ENCODE data around the gene RADIL. TPM values are rescaled to one million over a fixed set of nuclear protein-coding genes. Genes with fewer than 3 reads are reported as not detected.

The RADIL gene
- total and polyA plus RNA-seq, 2 of the 13 experiments (the other 11 are each of a cell fraction or from before 2014, with no cell fraction given): 0.05 to 0.09 TPM

DNA sequence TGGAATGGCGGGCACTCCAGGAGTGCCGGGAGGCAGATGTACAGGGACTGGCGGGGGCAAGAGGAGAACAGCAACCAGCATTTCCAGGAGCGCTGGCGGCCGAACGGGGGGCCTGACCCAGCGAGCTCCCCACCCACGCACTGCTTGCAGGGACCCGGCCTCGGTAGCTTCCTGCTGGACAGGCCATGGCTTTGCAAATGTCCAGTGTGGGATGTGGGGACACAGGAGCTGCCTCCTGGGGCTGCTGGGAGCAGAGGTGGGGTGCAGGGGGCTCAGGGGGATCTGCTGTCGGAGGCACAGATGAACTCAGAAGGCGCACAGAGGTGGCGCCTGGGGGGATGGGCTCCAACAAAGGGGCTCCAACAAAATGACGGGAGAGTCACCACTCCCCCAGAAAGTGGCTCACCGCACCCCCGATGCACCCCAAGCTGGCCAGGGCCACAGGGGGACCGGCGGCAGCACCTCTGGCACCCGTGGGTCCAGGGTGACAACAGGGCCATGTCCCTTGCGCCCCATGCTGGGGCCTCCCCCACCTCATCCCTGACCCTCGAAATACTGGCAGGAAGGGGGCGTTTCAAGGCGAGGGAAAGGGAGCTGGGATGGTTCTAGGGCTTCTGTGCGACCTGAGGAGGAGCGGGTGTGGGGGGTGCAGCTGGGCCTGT, 67.0 kb downstream of the RADIL start:
- intact Hi-C loops (cut with micrococcal nuclease; ENCODE audit: unreplicated experiment): no loop called here
- ChIA-PET CTCF (ENCODE audit: low intra/inter-chr PET ratio, low total read pairs) (no interaction called here), POLR2A (no interaction called here)
- 62% methylated on average over 8 of the region's 26 CpGs for WGBS (ENCODE audit: low lambda C conversion rate)
- Histone ChIP-seq H3K4me2 (ENCODE audit: low read depth, low read length) (no peak overlapping the region), H3K79me2 (ENCODE audit: insufficient read depth, low read length) (no peaks in the 10 kb centered on the region), H3K4me1 (ENCODE audit: insufficient read depth, low read length) (peaks cover 7% of the 10 kb centered on the region; the same call in 1 of the 2 replicates), H3K9me3 (ENCODE audit: low read length) (no peaks in the 10 kb centered on the region), H3K9ac (ENCODE audit: insufficient read depth, low read depth, low read length) (no peak overlapping the region), H4K20me1 (ENCODE audit: insufficient read depth, low read length) (no peaks in the 10 kb centered on the region), H3K27me3 (ENCODE audit: control insufficient read depth in 1 of 2, insufficient read depth in 2 of 2, low read length in 2 of 2) (peaks cover 11 to 68% of the 10 kb centered on the region in 2 experiments), H2AFZ (ENCODE audit: low read length) (no peak overlapping the region), H3K27ac (ENCODE audit: extremely low read length, insufficient read depth, low read length) (no peak overlapping the region), H3K36me3 (replicated peaks in 1 of 2; ENCODE audit: control insufficient read depth in 1 of 2, insufficient read depth in 2 of 2, low read length in 2 of 2) (no peaks in the 10 kb centered on the region), H3K4me3 (replicated peaks in 1 of 3; ENCODE audit: insufficient read depth in 1 of 3, low read depth in 2 of 3, low read length in 3 of 3) (no peak overlapping the region)
- FAIRE-seq (no peak), DNase-seq (ENCODE audit: low spot score) (no peak), ATAC-seq (no peak)
- no peak for TF ChIP-seq ZNF12 (CRISPR knock-in tag; IDR thresholded peaks at IDR 0.05)
- TF ChIP-seq AGO1 (IDR thresholded peaks at IDR 0.05; ENCODE audit: low read depth, low read length, poor library complexity, severe bottlenecking): no peak
- no peak for TF ChIP-seq RCOR2 (CRISPR knock-in tag; IDR thresholded peaks at IDR 0.05)
- TF ChIP-seq, protein P1, sequence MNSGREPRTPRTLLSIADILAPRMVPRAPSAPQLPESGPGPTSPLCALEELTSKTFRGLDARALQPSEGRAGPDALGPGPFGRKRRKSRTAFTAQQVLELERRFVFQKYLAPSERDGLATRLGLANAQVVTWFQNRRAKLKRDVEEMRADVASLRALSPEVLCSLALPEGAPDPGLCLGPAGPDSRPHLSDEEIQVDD (CRISPR knock-in tag; IDR thresholded peaks at IDR 0.05; ENCODE audit: borderline replicate concordance): no peak
- no peak for TF ChIP-seq SRY (CRISPR knock-in tag; IDR thresholded peaks at IDR 0.05)
- TF ChIP-seq, protein P2, sequence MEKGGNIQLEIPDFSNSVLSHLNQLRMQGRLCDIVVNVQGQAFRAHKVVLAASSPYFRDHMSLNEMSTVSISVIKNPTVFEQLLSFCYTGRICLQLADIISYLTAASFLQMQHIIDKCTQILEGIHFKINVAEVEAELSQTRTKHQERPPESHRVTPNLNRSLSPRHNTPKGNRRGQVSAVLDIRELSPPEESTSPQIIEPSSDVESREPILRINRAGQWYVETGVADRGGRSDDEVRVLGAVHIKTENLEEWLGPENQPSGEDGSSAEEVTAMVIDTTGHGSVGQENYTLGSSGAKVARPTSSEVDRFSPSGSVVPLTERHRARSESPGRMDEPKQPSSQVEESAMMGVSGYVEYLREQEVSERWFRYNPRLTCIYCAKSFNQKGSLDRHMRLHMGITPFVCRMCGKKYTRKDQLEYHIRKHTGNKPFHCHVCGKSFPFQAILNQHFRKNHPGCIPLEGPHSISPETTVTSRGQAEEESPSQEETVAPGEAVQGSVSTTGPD (CRISPR knock-in tag; IDR thresholded peaks at IDR 0.05): no peak
- TF ChIP-seq, protein P3, sequence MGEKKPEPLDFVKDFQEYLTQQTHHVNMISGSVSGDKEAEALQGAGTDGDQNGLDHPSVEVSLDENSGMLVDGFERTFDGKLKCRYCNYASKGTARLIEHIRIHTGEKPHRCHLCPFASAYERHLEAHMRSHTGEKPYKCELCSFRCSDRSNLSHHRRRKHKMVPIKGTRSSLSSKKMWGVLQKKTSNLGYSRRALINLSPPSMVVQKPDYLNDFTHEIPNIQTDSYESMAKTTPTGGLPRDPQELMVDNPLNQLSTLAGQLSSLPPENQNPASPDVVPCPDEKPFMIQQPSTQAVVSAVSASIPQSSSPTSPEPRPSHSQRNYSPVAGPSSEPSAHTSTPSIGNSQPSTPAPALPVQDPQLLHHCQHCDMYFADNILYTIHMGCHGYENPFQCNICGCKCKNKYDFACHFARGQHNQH (CRISPR knock-in tag; IDR thresholded peaks at IDR 0.05): no peak
- no peak for TF ChIP-seq ZNF230 (CRISPR knock-in tag; IDR thresholded peaks at IDR 0.05)
- TF ChIP-seq, protein P4, sequence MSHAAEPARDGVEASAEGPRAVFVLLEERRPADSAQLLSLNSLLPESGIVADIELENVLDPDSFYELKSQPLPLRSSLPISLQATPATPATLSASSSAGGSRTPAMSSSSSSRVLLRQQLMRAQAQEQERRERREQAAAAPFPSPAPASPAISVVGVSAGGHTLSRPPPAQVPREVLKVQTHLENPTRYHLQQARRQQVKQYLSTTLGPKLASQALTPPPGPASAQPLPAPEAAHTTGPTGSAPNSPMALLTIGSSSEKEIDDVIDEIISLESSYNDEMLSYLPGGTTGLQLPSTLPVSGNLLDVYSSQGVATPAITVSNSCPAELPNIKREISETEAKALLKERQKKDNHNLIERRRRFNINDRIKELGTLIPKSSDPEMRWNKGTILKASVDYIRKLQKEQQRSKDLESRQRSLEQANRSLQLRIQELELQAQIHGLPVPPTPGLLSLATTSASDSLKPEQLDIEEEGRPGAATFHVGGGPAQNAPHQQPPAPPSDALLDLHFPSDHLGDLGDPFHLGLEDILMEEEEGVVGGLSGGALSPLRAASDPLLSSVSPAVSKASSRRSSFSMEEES (CRISPR knock-in tag; IDR thresholded peaks at IDR 0.05): no peak
- no peak for TF ChIP-seq ZNF205 (CRISPR knock-in tag; IDR thresholded peaks at IDR 0.05)
- no peak for TF ChIP-seq CHD2 (IDR thresholded peaks at IDR 0.05; ENCODE audit: low read depth, low read length)
- no peak for TF ChIP-seq THAP11 (CRISPR knock-in tag; IDR thresholded peaks at IDR 0.05)
- TF ChIP-seq, protein P5, sequence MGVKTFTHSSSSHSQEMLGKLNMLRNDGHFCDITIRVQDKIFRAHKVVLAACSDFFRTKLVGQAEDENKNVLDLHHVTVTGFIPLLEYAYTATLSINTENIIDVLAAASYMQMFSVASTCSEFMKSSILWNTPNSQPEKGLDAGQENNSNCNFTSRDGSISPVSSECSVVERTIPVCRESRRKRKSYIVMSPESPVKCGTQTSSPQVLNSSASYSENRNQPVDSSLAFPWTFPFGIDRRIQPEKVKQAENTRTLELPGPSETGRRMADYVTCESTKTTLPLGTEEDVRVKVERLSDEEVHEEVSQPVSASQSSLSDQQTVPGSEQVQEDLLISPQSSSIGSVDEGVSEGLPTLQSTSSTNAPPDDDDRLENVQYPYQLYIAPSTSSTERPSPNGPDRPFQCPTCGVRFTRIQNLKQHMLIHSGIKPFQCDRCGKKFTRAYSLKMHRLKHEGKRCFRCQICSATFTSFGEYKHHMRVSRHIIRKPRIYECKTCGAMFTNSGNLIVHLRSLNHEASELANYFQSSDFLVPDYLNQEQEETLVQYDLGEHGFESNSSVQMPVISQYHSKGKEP (CRISPR knock-in tag; IDR thresholded peaks at IDR 0.05): no peak
- TF ChIP-seq KAT2B (IDR thresholded peaks at IDR 0.05; ENCODE audit: borderline replicate concordance, low read depth, low read length): no peak
- TF ChIP-seq, protein P6, sequence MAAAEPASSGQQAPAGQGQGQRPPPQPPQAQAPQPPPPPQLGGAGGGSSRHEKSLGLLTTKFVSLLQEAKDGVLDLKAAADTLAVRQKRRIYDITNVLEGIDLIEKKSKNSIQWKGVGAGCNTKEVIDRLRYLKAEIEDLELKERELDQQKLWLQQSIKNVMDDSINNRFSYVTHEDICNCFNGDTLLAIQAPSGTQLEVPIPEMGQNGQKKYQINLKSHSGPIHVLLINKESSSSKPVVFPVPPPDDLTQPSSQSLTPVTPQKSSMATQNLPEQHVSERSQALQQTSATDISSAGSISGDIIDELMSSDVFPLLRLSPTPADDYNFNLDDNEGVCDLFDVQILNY (CRISPR knock-in tag; conservative IDR thresholded peaks at IDR 0.05): no peak
- no peak for TF ChIP-seq NR2F6 (IDR thresholded peaks at IDR 0.05)
- no peak for TF ChIP-seq NR2F6 (CRISPR knock-in tag; IDR thresholded peaks at IDR 0.05)
- TF ChIP-seq SP1 (IDR thresholded peaks at IDR 0.05): no peak
- no peak for TF ChIP-seq SP1 (CRISPR knock-in tag; IDR thresholded peaks at IDR 0.05)
- TF ChIP-seq HNRNPH1 (optimal IDR thresholded peaks at IDR 0.05; ENCODE audit: low read depth, low read length): no peak
- TF ChIP-seq MTF1 (CRISPR knock-in tag; IDR thresholded peaks at IDR 0.05): no peak
- no TSS peak for BruUV-seq (replicated peaks)
- in situ Hi-C loops (cut with HindIII; ENCODE audit: extremely low pct_ligation_motif_present, low pct_unique_long_range_greater_than_20kb): no loop called here
